GM18517 (cell line): ENCODE measurements around the gene ANKHD1.

Source experiments
- ATAC-seq: cut with Tn5 transposase; IDR thresholded peaks from one replicate; pipeline ENCODE4 v1.9.1; 2021; ENCODE audit warnings: mild to moderate bottlenecking, moderate library complexity; ENCODE audit not compliant: unreplicated experiment

ANKHD1 gene

DNA sequence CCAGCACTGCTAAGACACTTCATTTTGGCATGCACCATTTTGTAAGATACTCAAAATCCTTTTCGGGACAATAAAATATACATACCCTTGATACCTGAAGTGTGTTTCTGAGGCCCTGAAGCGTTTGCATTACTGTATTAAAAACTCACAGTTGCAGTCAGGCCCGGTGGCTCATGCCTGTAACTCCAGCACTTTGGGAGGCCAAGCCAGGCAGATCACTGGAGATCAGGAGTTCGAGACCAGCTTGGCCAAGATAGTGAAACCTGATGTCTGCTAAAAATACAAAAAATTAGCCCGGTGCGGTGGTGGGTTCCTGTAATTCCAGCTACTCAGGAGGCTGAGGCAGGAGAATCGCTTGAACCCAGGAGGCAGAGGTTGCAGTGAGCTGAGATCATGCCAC is 143.4 kb downstream of the ANKHD1 start:
- no peak for ATAC-seq

- ATAC-seq = no peak
These were observed 144.0 kb downstream of the ANKHD1 start for GRCh38 chr5:140545606-140546005.

DNA sequence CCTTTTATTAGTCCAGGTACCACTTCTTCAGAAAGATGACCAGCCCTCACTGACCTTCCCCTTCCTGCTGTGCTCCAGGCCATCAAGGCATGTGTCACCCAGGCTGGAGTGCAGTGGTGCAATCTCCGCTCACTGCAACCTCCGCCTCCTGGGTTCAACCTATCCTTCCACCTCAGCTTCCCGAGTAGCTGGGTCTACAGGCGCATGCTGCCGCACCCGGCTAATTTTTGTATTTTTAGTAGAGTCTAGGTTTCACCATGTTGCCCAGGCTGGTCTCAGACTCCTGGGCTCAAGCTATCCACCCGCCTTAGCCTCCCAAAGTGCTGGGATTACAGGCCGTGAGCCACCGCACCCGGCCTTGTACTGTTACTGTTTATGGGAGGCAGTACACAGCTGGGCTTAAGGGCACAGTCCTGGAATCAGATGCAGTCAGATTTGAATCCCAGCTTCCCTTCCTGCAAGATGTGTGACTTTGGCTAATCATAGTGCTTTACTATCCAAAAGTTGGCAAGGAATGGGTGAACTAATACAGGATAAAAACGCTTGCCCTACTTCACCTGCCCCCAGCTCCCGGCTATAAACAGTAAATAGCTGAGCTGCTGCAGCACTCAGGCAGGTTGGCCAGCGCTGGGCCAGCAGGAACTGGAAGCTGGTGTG is 145.3 kb downstream of the ANKHD1 start:
- no peak for ATAC-seq

GRCh38 chr5:140547508-140548299 is 146.1 kb downstream of the ANKHD1 start, which contains the start of gene EIF4EBP3:
TSS of gene EIF4EBP3 (plus strand) at chr5:140547662. CDS start at chr5:140547738, 76 bp downstream.
- peak; percentile 96 for ATAC-seq

- ATAC-seq = no peak
These were observed 146.7 kb downstream of the ANKHD1 start for GRCh38 chr5:140548300-140548688.

GRCh38 chr5:140548791-140549190 is 147.2 kb downstream of the ANKHD1 start:
- ATAC-seq = no peak

GRCh38 chr5:140549237-140550144 is 147.9 kb downstream of the ANKHD1 start:
- no peak for ATAC-seq

DNA sequence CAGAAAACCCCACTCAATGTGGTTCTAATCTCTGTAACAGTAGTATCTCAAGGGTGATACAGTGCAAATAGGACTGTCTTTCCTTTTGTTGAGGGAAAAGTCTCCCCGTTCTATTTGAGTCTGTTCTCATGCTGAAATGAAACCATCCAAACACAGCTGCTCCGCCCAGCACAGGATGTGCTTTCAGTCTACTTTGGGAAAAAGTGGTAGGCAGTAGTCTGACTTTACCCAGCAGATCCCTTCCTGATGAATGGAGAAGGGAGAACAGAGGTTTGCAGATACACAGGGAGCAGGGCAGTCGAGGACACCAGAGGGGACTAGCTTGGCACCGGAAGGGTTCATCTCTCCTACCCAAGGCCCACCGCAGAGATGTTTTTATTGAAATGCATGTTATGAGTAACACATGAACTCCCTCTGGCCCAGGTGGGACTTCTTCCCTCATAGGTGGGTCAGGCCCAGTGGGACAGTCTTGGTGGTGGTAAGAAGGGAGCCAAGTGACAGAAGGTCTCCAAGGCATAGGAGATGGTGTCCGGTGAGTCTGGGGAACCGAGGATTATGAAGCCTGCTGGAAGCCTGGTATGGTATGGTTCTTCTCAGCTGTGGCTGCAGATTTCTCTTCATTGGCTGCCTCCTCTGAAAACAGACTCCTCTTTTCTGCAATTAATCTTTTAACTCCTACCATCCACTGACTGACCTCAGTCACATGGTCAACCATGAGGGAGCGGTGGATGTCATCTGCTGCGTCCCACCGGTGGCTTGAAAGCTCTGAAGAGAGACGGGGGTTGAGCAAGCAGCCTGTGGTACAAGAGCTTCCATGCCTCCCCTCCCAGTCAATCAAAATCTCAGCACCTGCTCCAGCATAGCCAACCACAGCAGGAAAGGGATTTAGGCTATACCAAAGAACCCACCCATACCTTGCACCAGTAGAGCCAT is 148.8 kb downstream of the ANKHD1 start:
- ATAC-seq = no peak

GRCh38 chr5:140551872-140552271 is 150.2 kb downstream of the ANKHD1 start:
- no peak for ATAC-seq

DNA sequence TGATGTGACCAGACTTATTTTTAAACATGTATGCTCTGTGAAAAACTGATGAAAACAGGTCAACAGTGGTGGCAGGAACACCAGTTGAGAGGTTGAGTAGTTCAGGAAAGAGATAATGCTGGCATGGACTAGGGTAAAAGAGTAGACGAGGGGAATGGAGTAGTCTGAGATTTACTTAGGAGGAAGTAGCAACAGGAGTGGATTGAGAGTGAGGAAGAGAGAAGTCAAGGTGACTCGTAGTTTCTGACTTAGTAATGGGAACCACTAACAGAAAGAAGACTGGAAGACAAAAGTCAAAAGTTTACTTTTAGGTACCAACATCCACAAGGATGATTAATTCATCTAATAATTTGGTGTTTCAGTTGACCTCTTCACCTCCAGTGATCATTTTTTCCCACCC is 152.0 kb downstream of the ANKHD1 start:
- no peak for ATAC-seq

GRCh38 chr5:140554454-140554853 is 152.8 kb downstream of the ANKHD1 start:
- no peak for ATAC-seq

DNA sequence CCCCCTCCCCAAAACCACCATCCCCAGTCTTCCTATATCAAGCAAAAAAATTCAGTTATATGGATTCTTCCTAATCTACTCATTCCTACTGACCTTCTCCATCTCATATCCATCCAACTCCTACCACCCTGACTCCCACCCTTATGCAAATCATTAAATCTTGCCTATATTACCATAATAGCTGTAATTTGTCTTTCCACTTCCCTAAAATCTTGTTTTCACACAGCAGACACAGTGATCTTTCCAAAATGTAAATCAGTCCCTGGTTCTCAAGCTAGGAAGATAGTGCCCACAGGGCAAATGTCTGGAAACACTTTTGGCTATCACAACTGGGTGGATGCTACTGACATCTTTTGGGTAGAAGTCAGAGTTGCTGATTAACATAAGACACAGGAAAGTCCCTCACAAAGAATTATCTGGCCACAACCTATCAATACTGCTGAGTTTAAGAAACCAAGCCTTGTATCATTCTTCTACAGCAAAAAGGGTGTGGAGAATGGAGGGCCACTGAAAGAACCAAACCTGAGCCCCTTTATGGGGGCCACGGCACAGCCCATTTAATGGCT is 154.2 kb downstream of the ANKHD1 start:
- no peak for ATAC-seq

- ATAC-seq = no peak
These were observed 154.8 kb downstream of the ANKHD1 start for GRCh38 chr5:140556438-140556837.

DNA sequence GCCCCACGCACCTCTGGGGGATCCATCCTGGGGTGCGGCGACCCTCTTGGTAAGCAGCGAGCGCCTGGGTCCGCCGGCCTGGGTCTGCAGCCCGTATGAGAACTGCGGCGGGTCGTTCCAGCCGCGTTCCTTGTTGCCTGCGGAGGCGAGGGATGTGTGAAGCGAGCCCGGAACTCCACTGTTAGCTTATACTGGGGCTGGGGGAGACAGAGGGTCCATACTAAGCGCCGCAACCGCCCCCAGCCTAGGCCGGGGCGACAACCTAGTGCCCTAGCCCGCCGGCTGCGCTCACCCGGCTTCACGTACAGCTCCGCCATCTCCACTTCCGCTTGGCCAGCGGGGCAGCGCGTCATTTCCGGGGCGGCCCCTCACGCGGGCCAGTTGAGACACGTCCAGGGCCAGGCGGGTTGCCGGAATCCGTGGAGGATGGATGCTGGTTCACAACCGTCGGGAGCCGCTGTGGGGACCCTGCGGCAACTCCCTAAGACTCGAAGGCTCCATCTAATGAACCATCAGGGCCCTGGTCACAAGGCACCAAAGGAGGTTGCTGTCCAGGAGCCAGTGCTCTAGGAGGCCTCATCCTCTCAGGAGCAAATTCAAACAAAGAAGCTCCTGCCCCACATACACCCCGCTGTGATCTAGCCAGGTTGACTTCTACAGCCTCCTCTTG is 155.6 kb downstream of the ANKHD1 start, which contains the start of gene SRA1:
SRA1 (minus strand) TSS at position 338 of the 670 bp plus-strand sequence; CDS start at position 317, 21 bp downstream.
- peak; percentile 91 for ATAC-seq

GRCh38 chr5:140557965-140558364 is 156.3 kb downstream of the ANKHD1 start:
- no peak for ATAC-seq

GRCh38 chr5:140558542-140558941 is 156.9 kb downstream of the ANKHD1 start:
- ATAC-seq = no peak

DNA sequence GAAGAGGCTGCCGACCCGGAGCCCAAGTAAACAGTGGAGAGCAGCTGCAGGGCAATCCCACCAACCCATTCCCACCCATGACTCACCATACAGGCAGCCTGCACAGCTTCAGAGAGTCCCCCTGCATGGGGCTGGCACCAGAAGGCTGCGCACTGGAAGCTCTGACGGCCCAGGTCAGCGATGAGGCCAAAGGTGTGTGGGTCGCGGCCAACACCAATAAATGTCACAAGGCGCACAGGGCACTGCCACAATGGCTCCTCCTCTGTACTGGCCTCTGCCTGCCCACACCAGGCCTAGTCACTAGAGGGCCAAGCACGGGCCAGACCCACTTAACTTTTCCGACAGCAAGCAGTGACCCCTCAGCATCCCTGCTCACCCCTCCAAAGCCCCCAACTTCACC is 158.6 kb downstream of the ANKHD1 start:
- ATAC-seq = no peak

GRCh38 chr5:140561753-140562523 is 160.3 kb downstream of the ANKHD1 start:
- ATAC-seq = no peak
